Gastroesophageal sphincter (tissue), 3 donors: ENCODE results near the gene ROBO1.

Experiments
- EP300 ChIP-seq: sonication (generic); formaldehyde crosslinking; IDR thresholded peaks from one replicate; pipeline ENCODE4 v1.6.1; 2017; ENCODE audit warnings: antibody characterized with exemption, mild to moderate bottlenecking
- POLR2AphosphoS5 ChIP-seq: sonication (generic); formaldehyde crosslinking; IDR thresholded peaks from one replicate; pipeline ENCODE4 v1.6.1; 2017; ENCODE audit warnings: antibody characterized with exemption
- TF ChIP-seq, protein P1 (sequence below), 4 experiments: fragments of 200-600 bp in 2 of 4; fragments of 450-650 bp in 2 of 4; sonication (generic) in 1 of 4; IDR thresholded peaks; one replicate each; pipeline ENCODE4 v1.5.1; 2017 to 2019; ENCODE audit warnings: antibody characterized with exemption in 4 of 4, mild to moderate bottlenecking in 2 of 4, moderate library complexity in 2 of 4

DNA sequence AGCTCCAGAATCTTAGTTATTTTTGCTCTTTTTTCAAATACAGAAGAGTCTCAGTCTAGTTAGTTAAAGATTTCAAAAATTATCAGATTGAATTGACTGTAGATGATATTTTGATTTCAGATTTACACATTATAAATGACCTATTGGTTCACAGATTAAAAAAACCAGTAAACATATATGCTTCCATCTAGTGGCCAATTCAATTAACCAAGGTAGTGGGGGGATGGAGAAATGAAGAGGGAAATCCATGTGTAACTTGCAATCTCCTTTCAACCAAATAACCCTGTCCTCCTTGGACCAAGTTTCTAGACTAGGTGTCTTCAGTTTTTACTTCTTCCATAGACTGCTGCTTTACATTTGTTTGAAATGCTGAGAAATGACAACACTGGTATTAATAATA is 789.8 kb downstream of the ROBO1 start:
- TF ChIP-seq POLR2AphosphoS5 = no peak
- TF ChIP-seq, protein P1, sequence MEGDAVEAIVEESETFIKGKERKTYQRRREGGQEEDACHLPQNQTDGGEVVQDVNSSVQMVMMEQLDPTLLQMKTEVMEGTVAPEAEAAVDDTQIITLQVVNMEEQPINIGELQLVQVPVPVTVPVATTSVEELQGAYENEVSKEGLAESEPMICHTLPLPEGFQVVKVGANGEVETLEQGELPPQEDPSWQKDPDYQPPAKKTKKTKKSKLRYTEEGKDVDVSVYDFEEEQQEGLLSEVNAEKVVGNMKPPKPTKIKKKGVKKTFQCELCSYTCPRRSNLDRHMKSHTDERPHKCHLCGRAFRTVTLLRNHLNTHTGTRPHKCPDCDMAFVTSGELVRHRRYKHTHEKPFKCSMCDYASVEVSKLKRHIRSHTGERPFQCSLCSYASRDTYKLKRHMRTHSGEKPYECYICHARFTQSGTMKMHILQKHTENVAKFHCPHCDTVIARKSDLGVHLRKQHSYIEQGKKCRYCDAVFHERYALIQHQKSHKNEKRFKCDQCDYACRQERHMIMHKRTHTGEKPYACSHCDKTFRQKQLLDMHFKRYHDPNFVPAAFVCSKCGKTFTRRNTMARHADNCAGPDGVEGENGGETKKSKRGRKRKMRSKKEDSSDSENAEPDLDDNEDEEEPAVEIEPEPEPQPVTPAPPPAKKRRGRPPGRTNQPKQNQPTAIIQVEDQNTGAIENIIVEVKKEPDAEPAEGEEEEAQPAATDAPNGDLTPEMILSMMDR (IDR thresholded peaks at IDR 0.05) = peak in 1 of 4 experiments; percentile 28
- TF ChIP-seq EP300 = no peak
